ENCODE measurements around the gene PKMYT1. TPM values are rescaled to one million over a fixed set of nuclear protein-coding genes. Genes with fewer than 3 reads are reported as not detected.

Gene PKMYT1
- total RNA-seq, 6 experiments from 2014 or later = 21.1 to 40.8 (median 36.7) TPM

Other genes with a start within 250 kb of the PKMYT1 start
- 100 to 1,000 TPM; 223 to 317 (median 269) TPM for gene SRRM2, start 227.8 kb downstream of the PKMYT1 start, total RNA-seq (2021; fragmentation: NEBNext Ultra II Directional; extraction: Animal tissue kit (Norgen Biotek cat#: 25700))
- gene ELOB, start 203.2 kb downstream of the PKMYT1 start, total RNA-seq (2021; fragmentation: NEBNext Ultra II Directional; extraction: Animal tissue kit (Norgen Biotek cat#: 25700)) = 100 to 1,000 TPM; 329 to 403 (median 352) TPM
- not detected for gene PRSS33, start 192.9 kb downstream of the PKMYT1 start, total RNA-seq (2021; fragmentation: NEBNext Ultra II Directional; extraction: Animal tissue kit (Norgen Biotek cat#: 25700))
- not detected for gene PRSS41, start 182.0 kb downstream of the PKMYT1 start, total RNA-seq (2021; fragmentation: NEBNext Ultra II Directional; extraction: Animal tissue kit (Norgen Biotek cat#: 25700))
- not detected for gene PRSS21, start 163.2 kb downstream of the PKMYT1 start, total RNA-seq (2021; fragmentation: NEBNext Ultra II Directional; extraction: Animal tissue kit (Norgen Biotek cat#: 25700))
- gene ZG16B, start 150.1 kb downstream of the PKMYT1 start, total RNA-seq (2021; fragmentation: NEBNext Ultra II Directional; extraction: Animal tissue kit (Norgen Biotek cat#: 25700)) = under 1 TPM in 4 of 6 experiments, not detected in 2; 0.41 to 0.68 (median 0.46) TPM
- not detected for gene PRSS22, start 122.3 kb downstream of the PKMYT1 start, total RNA-seq (2021; fragmentation: NEBNext Ultra II Directional; extraction: Animal tissue kit (Norgen Biotek cat#: 25700))
- 10 to 100 TPM; 24.5 to 29.3 (median 26.1) TPM for gene FLYWCH2, start 97.2 kb downstream of the PKMYT1 start, total RNA-seq (2021; fragmentation: NEBNext Ultra II Directional; extraction: Animal tissue kit (Norgen Biotek cat#: 25700))
- 10 to 100 TPM; 30.3 to 34.9 (median 33.7) TPM for gene FLYWCH1, start 68.5 kb downstream of the PKMYT1 start, total RNA-seq (2021; fragmentation: NEBNext Ultra II Directional; extraction: Animal tissue kit (Norgen Biotek cat#: 25700))
- not detected for gene KREMEN2, start 16.2 kb downstream of the PKMYT1 start, total RNA-seq (2021; fragmentation: NEBNext Ultra II Directional; extraction: Animal tissue kit (Norgen Biotek cat#: 25700))
- gene PAQR4, start 11.1 kb downstream of the PKMYT1 start, total RNA-seq (2021; fragmentation: NEBNext Ultra II Directional; extraction: Animal tissue kit (Norgen Biotek cat#: 25700)) = 10 to 100 TPM in 5 of 6 experiments, 1 to 10 TPM in 1; 5.7 to 16.5 (median 13.7) TPM
- gene CLDN9, start 32.5 kb upstream of the PKMYT1 start, total RNA-seq (2021; fragmentation: NEBNext Ultra II Directional; extraction: Animal tissue kit (Norgen Biotek cat#: 25700)) = not detected
- under 1 TPM in 1 of 6 experiments, not detected in 5; 0.21 TPM for gene CLDN6, start 37.7 kb upstream of the PKMYT1 start, total RNA-seq (2021; fragmentation: NEBNext Ultra II Directional; extraction: Animal tissue kit (Norgen Biotek cat#: 25700))
- gene TNFRSF12A, start 39.9 kb upstream of the PKMYT1 start, total RNA-seq (2021; fragmentation: NEBNext Ultra II Directional; extraction: Animal tissue kit (Norgen Biotek cat#: 25700)) = 100 to 1,000 TPM; 392 to 451 (median 429) TPM
- 10 to 100 TPM; 54.6 to 90.3 (median 83.2) TPM for gene HCFC1R1, start 43.5 kb upstream of the PKMYT1 start, total RNA-seq (2021; fragmentation: NEBNext Ultra II Directional; extraction: Animal tissue kit (Norgen Biotek cat#: 25700))
- gene THOC6, start 43.6 kb upstream of the PKMYT1 start, total RNA-seq (2021; fragmentation: NEBNext Ultra II Directional; extraction: Animal tissue kit (Norgen Biotek cat#: 25700)) = 10 to 100 TPM; 18.2 to 21.6 (median 19.9) TPM
- gene BICDL2, start 56.5 kb upstream of the PKMYT1 start, total RNA-seq (2021; fragmentation: NEBNext Ultra II Directional; extraction: Animal tissue kit (Norgen Biotek cat#: 25700)) = not detected
- under 1 TPM in 3 of 6 experiments, not detected in 3; 0.05 to 0.17 (median 0.07) TPM for gene MMP25, start 66.1 kb upstream of the PKMYT1 start, total RNA-seq (2021; fragmentation: NEBNext Ultra II Directional; extraction: Animal tissue kit (Norgen Biotek cat#: 25700))
- gene IL32, start 85.2 kb upstream of the PKMYT1 start, total RNA-seq (2021; fragmentation: NEBNext Ultra II Directional; extraction: Animal tissue kit (Norgen Biotek cat#: 25700)) = 1 to 10 TPM in 5 of 6 experiments, under 1 TPM in 1; 1.00 to 2.3 (median 1.7) TPM
- gene ZSCAN10, start 118.8 kb upstream of the PKMYT1 start, total RNA-seq (2021; fragmentation: NEBNext Ultra II Directional; extraction: Animal tissue kit (Norgen Biotek cat#: 25700)) = not detected
- 10 to 100 TPM in 2 of 6 experiments, 1 to 10 TPM in 4; 7.6 to 10.2 (median 9.5) TPM for gene ZNF205, start 132.1 kb upstream of the PKMYT1 start, total RNA-seq (2021; fragmentation: NEBNext Ultra II Directional; extraction: Animal tissue kit (Norgen Biotek cat#: 25700))
- 1 to 10 TPM; 5.9 to 7.3 (median 6.9) TPM for gene ZNF213, start 154.6 kb upstream of the PKMYT1 start, total RNA-seq (2021; fragmentation: NEBNext Ultra II Directional; extraction: Animal tissue kit (Norgen Biotek cat#: 25700))
- gene OR1F1, start 207.8 kb upstream of the PKMYT1 start, total RNA-seq (2021; fragmentation: NEBNext Ultra II Directional; extraction: Animal tissue kit (Norgen Biotek cat#: 25700)) = not detected

All from HFFc6 (cell line).